SK-N-SH treated with all-trans-retinoic acid at 6 μM for 48 hours (cell line): ENCODE measurements around the gene RBM3.
"Not testable (repeated sequence)": the region's sequence is repeated elsewhere in the genome, so short reads cannot be mapped to it uniquely, and the experiment has no call there.

Experiments
- ATAC-seq: fragments of 200-7000 bp; cut with Tn5 transposase; 3 replicates; pipeline ENCODE4 v1.9.1; 2020; ENCODE audit warnings: mild to moderate bottlenecking, moderate library complexity
- ARNTL ChIP-seq: fragments of 450-650 bp; formaldehyde crosslinking; IDR thresholded peaks from 2 replicates; pipeline ENCODE4 v1.5.0; 2020; ENCODE audit warnings: low read depth, mild to moderate bottlenecking, moderate library complexity, borderline replicate concordance
- BACH2 ChIP-seq: fragments of 250-450 bp; sonication (Bioruptor Pico); IDR thresholded peaks from 2 replicates; pipeline ENCODE4 v1.9.0; 2021; ENCODE audit warnings: mild to moderate bottlenecking, borderline replicate concordance
- ESRRG ChIP-seq: fragments of 250-450 bp; sonication (Bioruptor Pico); IDR thresholded peaks from 2 replicates; pipeline ENCODE4 v1.6.1; 2021; ENCODE audit warnings: mild to moderate bottlenecking
- GLIS3 ChIP-seq: fragments of 250-450 bp; sonication (Bioruptor Pico); IDR thresholded peaks from 2 replicates; pipeline ENCODE4 v1.5.0; 2020; ENCODE audit warnings: mild to moderate bottlenecking, moderate library complexity
- ISL1 ChIP-seq: fragments of 250-450 bp; sonication (Bioruptor Pico); IDR thresholded peaks from 2 replicates; pipeline ENCODE4 v2.1.2; 2022; ENCODE audit warnings: mild to moderate bottlenecking, moderate library complexity
- OSR1 ChIP-seq: fragments of 250-450 bp; sonication (Bioruptor Pico); IDR thresholded peaks from 2 replicates; pipeline ENCODE4 v1.8.0; 2022; ENCODE audit warnings: moderate library complexity, mild to moderate bottlenecking, inconsistent platforms
- RARB ChIP-seq: fragments of 250-450 bp; sonication (Bioruptor Pico); IDR thresholded peaks from 2 replicates; pipeline ENCODE4 v1.8.0; 2021; ENCODE audit warnings: mild to moderate bottlenecking, moderate library complexity
- SNAI2 ChIP-seq: fragments of 250-450 bp; sonication (Bioruptor Pico); IDR thresholded peaks from 2 replicates; pipeline ENCODE4 v1.5.0; 2020; ENCODE audit warnings: mild to moderate bottlenecking, moderate library complexity
- TCF4 ChIP-seq: fragments of 250-450 bp; sonication (Bioruptor Pico); IDR thresholded peaks from 2 replicates; pipeline ENCODE4 v1.8.0; 2021; ENCODE audit warnings: mild to moderate bottlenecking, moderate library complexity, borderline replicate concordance
- TOX ChIP-seq: fragments of 250-450 bp; sonication (Bioruptor Pico); IDR thresholded peaks from 2 replicates; pipeline ENCODE4 v1.8.0; 2021; ENCODE audit warnings: mild to moderate bottlenecking, moderate library complexity, borderline replicate concordance
- ZC3H10 ChIP-seq: fragments of 250-450 bp; sonication (Bioruptor Pico); IDR thresholded peaks from 2 replicates; pipeline ENCODE4 v1.5.1; 2021; ENCODE audit warnings: mild to moderate bottlenecking, moderate library complexity
- ZFP3 ChIP-seq: fragments of 250-450 bp; sonication (Bioruptor Pico); IDR thresholded peaks from 2 replicates; pipeline ENCODE4 v1.5.0; 2020; ENCODE audit warnings: mild to moderate bottlenecking, moderate library complexity
- ZFP30 ChIP-seq: fragments of 450-650 bp; formaldehyde crosslinking; IDR thresholded peaks from 2 replicates; pipeline ENCODE4 v1.5.0; 2022; ENCODE audit warnings: mild to moderate bottlenecking, moderate library complexity
- ZNF70 ChIP-seq: fragments of 450-650 bp; formaldehyde crosslinking; IDR thresholded peaks from 2 replicates; pipeline ENCODE4 v1.5.0; 2020; ENCODE audit warnings: mild to moderate bottlenecking, moderate library complexity
- ZNF8 ChIP-seq: fragments of 450-650 bp; formaldehyde crosslinking; IDR thresholded peaks from 2 replicates; pipeline ENCODE4 v1.5.0; 2020; ENCODE audit warnings: mild to moderate bottlenecking, moderate library complexity
- TF ChIP-seq, protein P1 (sequence below): fragments of 250-450 bp; sonication (Bioruptor Pico); IDR thresholded peaks from 2 replicates; pipeline ENCODE4 v1.5.1; 2020; ENCODE audit warnings: low read depth, mild to moderate bottlenecking, moderate library complexity
- TF ChIP-seq, protein P2 (sequence below): fragments of 250-450 bp; sonication (Bioruptor Pico); IDR thresholded peaks from 2 replicates; pipeline ENCODE4 v1.5.0; 2020; ENCODE audit warnings: mild to moderate bottlenecking, moderate library complexity
- TF ChIP-seq, protein P3 (sequence below): fragments of 250-450 bp; sonication (Bioruptor Pico); IDR thresholded peaks from 2 replicates; pipeline ENCODE4 v1.8.0; 2021; ENCODE audit warnings: low read depth, mild to moderate bottlenecking, moderate library complexity, borderline replicate concordance
- TF ChIP-seq, protein P4 (sequence below): fragments of 250-450 bp; sonication (Bioruptor Pico); IDR thresholded peaks from 2 replicates; pipeline ENCODE4 v1.5.1; 2021; ENCODE audit warnings: mild to moderate bottlenecking, moderate library complexity
- TF ChIP-seq, protein P5 (sequence below): fragments of 250-450 bp; sonication (Bioruptor Pico); IDR thresholded peaks from 2 replicates; pipeline ENCODE4 v1.8.0; 2020; ENCODE audit warnings: mild to moderate bottlenecking, moderate library complexity, borderline replicate concordance

RBM3 gene

DNA sequence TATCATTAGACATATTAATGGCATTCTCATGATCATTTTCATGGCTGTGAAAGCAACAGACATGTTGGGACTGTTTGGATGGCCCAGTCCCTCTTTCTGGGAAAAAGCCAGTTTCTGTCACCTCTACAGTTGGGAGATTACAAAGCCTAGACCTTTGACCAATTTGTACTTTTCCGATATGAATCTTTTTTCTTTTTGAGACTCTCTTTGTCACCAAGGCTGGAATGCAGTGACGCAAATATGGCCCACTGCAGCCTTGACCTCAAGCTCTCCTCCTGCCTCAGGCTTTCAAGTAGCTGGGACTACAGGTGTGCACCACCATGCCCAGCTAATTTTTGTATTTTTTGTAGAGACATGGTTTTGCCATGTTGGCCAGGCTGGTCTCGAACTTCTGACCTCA lies 25.4 kb upstream of the RBM3 start (continued):
- TF ChIP-seq, protein P1, sequence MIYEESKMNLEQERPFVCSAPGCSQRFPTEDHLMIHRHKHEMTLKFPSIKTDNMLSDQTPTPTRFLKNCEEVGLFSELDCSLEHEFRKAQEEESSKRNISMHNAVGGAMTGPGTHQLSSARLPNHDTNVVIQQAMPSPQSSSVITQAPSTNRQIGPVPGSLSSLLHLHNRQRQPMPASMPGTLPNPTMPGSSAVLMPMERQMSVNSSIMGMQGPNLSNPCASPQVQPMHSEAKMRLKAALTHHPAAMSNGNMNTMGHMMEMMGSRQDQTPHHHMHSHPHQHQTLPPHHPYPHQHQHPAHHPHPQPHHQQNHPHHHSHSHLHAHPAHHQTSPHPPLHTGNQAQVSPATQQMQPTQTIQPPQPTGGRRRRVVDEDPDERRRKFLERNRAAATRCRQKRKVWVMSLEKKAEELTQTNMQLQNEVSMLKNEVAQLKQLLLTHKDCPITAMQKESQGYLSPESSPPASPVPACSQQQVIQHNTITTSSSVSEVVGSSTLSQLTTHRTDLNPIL, result no peak
- TF ChIP-seq BACH2 (CRISPR knock-in tag) (no peak), ZNF70 (CRISPR knock-in tag) (no peak)

DNA sequence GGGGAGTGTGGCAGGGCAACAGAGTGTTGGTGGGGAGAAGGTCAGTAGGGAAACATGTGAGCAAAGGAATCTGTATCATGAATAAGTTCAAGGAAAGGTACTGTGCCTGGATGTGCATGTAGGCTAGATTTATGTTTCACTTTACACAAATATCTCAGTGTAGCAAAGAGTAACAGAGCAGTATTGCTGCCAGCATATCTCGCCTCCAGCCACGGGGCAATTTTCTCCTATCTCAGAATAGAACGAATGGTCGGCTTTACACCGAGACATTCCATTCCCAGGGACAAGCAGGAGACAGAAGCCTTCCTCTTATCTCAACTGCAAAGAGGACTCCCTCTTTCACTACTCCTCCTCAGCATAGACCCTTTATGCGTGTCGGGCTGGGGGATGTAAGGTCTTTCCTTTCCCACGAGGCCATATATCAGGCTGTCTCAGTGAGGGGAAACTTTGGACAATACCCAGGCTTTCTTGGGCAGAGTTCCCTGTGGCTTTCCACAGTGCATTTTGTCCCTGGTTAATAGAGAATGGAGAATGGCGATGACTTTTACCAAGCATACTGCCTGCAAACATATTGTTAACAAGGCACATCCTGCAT lies 18.5 kb upstream of the RBM3 start:
- ATAC-seq, result not testable (repeated sequence)

DNA sequence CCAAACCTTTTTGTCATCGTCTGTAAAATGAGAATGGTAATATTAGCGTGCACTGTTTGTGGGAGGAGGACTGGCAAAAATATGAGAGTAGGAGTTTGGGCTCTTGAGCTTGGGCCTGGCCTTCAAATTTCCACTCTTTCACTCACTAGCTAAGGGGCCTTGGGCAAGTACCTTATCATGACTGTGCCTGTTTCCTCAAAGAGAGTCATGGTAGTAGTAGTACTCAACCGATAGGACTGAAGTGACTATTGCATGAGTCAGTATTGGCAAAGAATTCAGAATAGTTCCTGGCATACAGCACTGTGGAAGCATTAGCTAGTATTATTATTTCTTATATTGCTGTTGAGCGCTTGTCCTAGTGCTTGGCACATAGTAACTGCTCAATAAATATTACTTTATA lies 16.0 kb upstream of the RBM3 start:
- ATAC-seq, result peak; percentile 89
- TF ChIP-seq, protein P2, sequence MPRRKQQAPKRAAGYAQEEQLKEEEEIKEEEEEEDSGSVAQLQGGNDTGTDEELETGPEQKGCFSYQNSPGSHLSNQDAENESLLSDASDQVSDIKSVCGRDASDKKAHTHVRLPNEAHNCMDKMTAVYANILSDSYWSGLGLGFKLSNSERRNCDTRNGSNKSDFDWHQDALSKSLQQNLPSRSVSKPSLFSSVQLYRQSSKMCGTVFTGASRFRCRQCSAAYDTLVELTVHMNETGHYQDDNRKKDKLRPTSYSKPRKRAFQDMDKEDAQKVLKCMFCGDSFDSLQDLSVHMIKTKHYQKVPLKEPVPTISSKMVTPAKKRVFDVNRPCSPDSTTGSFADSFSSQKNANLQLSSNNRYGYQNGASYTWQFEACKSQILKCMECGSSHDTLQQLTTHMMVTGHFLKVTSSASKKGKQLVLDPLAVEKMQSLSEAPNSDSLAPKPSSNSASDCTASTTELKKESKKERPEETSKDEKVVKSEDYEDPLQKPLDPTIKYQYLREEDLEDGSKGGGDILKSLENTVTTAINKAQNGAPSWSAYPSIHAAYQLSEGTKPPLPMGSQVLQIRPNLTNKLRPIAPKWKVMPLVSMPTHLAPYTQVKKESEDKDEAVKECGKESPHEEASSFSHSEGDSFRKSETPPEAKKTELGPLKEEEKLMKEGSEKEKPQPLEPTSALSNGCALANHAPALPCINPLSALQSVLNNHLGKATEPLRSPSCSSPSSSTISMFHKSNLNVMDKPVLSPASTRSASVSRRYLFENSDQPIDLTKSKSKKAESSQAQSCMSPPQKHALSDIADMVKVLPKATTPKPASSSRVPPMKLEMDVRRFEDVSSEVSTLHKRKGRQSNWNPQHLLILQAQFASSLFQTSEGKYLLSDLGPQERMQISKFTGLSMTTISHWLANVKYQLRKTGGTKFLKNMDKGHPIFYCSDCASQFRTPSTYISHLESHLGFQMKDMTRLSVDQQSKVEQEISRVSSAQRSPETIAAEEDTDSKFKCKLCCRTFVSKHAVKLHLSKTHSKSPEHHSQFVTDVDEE (CRISPR knock-in tag), result no peak
- no peak for TF ChIP-seq ZC3H10 (CRISPR knock-in tag)
- TF ChIP-seq, protein P3, sequence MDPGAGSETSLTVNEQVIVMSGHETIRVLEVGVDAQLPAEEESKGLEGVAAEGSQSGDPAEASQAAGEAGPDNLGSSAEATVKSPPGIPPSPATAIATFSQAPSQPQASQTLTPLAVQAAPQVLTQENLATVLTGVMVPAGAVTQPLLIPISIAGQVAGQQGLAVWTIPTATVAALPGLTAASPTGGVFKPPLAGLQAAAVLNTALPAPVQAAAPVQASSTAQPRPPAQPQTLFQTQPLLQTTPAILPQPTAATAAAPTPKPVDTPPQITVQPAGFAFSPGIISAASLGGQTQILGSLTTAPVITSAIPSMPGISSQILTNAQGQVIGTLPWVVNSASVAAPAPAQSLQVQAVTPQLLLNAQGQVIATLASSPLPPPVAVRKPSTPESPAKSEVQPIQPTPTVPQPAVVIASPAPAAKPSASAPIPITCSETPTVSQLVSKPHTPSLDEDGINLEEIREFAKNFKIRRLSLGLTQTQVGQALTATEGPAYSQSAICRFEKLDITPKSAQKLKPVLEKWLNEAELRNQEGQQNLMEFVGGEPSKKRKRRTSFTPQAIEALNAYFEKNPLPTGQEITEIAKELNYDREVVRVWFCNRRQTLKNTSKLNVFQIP (CRISPR knock-in tag), result no peak
- TF ChIP-seq SNAI2 (CRISPR knock-in tag), result no peak
- no peak for TF ChIP-seq TOX (CRISPR knock-in tag)
- TF ChIP-seq, protein P4, sequence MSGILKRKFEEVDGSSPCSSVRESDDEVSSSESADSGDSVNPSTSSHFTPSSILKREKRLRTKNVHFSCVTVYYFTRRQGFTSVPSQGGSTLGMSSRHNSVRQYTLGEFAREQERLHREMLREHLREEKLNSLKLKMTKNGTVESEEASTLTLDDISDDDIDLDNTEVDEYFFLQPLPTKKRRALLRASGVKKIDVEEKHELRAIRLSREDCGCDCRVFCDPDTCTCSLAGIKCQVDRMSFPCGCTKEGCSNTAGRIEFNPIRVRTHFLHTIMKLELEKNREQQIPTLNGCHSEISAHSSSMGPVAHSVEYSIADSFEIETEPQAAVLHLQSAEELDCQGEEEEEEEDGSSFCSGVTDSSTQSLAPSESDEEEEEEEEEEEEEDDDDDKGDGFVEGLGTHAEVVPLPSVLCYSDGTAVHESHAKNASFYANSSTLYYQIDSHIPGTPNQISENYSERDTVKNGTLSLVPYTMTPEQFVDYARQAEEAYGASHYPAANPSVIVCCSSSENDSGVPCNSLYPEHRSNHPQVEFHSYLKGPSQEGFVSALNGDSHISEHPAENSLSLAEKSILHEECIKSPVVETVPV (CRISPR knock-in tag), result no peak
- TF ChIP-seq RARB (CRISPR knock-in tag), result no peak
- TF ChIP-seq ARNTL (CRISPR knock-in tag), result no peak
- TF ChIP-seq OSR1 (CRISPR knock-in tag), result no peak
- TF ChIP-seq ZFP3 (CRISPR knock-in tag), result no peak
- no peak for TF ChIP-seq ISL1 (CRISPR knock-in tag)
- TF ChIP-seq, all 23 proteins: peak for 0

DNA sequence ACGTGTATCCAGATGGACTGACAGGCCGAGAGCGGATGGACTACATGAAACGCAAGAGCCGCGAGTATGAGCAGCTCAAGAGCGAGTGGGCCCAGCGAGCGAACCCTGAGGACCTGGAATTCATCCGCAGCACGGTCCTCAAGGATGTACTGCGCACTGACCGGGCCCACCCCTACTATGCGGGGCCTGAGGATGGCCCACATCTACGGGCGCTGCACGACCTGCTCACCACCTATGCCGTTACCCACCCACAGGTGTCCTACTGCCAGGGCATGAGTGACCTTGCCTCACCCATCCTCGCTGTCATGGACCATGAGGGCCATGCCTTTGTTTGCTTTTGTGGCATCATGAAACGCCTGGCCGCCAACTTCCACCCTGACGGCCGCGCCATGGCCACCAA lies 14.6 kb upstream of the RBM3 start:
- no peak for ATAC-seq
- TF ChIP-seq, protein P2 (CRISPR knock-in tag), result no peak
- no peak for TF ChIP-seq ESRRG (CRISPR knock-in tag)
- no peak for TF ChIP-seq RARB (CRISPR knock-in tag)
- TF ChIP-seq TCF4 (CRISPR knock-in tag), result no peak
- TF ChIP-seq, protein P4 (CRISPR knock-in tag), result no peak
- TF ChIP-seq ISL1 (CRISPR knock-in tag), result no peak
- TF ChIP-seq SNAI2 (CRISPR knock-in tag), result no peak
- no peak for TF ChIP-seq ZNF70 (CRISPR knock-in tag)
- no peak for TF ChIP-seq ZNF8 (CRISPR knock-in tag)
- TF ChIP-seq, protein P3 (CRISPR knock-in tag), result no peak
- no peak for TF ChIP-seq GLIS3 (CRISPR knock-in tag)
- no peak for TF ChIP-seq ARNTL (CRISPR knock-in tag)
- TF ChIP-seq ZC3H10 (CRISPR knock-in tag), result no peak
- TF ChIP-seq, protein P5, sequence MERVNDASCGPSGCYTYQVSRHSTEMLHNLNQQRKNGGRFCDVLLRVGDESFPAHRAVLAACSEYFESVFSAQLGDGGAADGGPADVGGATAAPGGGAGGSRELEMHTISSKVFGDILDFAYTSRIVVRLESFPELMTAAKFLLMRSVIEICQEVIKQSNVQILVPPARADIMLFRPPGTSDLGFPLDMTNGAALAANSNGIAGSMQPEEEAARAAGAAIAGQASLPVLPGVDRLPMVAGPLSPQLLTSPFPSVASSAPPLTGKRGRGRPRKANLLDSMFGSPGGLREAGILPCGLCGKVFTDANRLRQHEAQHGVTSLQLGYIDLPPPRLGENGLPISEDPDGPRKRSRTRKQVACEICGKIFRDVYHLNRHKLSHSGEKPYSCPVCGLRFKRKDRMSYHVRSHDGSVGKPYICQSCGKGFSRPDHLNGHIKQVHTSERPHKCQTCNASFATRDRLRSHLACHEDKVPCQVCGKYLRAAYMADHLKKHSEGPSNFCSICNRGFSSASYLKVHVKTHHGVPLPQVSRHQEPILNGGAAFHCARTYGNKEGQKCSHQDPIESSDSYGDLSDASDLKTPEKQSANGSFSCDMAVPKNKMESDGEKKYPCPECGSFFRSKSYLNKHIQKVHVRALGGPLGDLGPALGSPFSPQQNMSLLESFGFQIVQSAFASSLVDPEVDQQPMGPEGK (CRISPR knock-in tag), result no peak
- TF ChIP-seq ZFP30 (CRISPR knock-in tag), result no peak
